Motor neuron (in vitro differentiated cells): Measurements from ENCODE around the gene AMACR. TPM values are rescaled to one million over a fixed set of nuclear protein-coding genes. Genes with fewer than 3 reads are reported as not detected.
"Not testable (repeated sequence)": the region's sequence is repeated elsewhere in the genome, so short reads cannot be mapped to it uniquely, and the experiment has no call there.

Source experiments
- ATAC-seq, 8 experiments: fragments of 200-7000 bp; cut with Tn5 transposase; replicated peaks in 6 of 8; 2 replicates each; pipeline ENCODE4 v1.8.0; 2021; ENCODE audit warnings: mild to moderate bottlenecking in 8 of 8, moderate library complexity in 8 of 8
- H3K27ac ChIP-seq, 2 donors: fragments of 250-450 bp; sonication (Bioruptor Pico); 2 replicates each; pipeline ENCODE4 v1.9.0; 2021; ENCODE audit warnings: antibody characterized with exemption in 2 of 2, mild to moderate bottlenecking in 2 of 2, moderate library complexity in 1 of 2
- H3K4me1 ChIP-seq, 2 donors: fragments of 250-450 bp; sonication (Bioruptor Pico); replicated peaks in 1 of 2; 2 replicates each; pipeline ENCODE4 v1.6.1; 2021; ENCODE audit warnings: antibody characterized with exemption in 2 of 2, mild to moderate bottlenecking in 2 of 2, moderate library complexity in 1 of 2
- H3K4me3 ChIP-seq, 5 donors: fragments of 250-450 bp; sonication (Bioruptor Pico); 2 replicates each; pipeline ENCODE4 v1.9.0; 2021; ENCODE audit warnings: antibody characterized with exemption in 5 of 5, mild to moderate bottlenecking in 5 of 5, moderate library complexity in 4 of 5
- WGBS, 10 experiments: fragments of 450-650 bp; shearing (Covaris generic); methylation state at CpG; one replicate each; pipeline ENCODE4 v1.0.0; 2022; 5-methylcytosine and 5-hydroxymethylcytosine counted together
- in situ Hi-C, 9 experiments: fragments of 400-800 bp; cut with MboI; loops; one replicate each; pipeline ENCODE4 v1.15.0; 2021; ENCODE audit warnings: low sequenced_read_pairs in 9 of 9, low pct_unique_long_range_greater_than_20kb in 2 of 9; ENCODE audit not compliant: unreplicated experiment in 9 of 9
- total RNA-seq, 8 experiments: library from RNA; unstranded; fragments of 300-600 nt; gene quantifications; 2 replicates each; pipeline versions ENCODE4 v1.2.3 to v1.2.4, GENCODE V29; 2022

The AMACR gene
- total RNA-seq, 8 experiments from 2014 or later, result 4.2 to 17.7 (median 8.7) TPM

- no peak for ATAC-seq
- Histone ChIP-seq H3K27ac (no peak overlapping the region), H3K4me1 (peaks cover 3 to 6% of the 10 kb centered on the region in 2 donors), H3K4me3 (no peak overlapping the region)
- in situ Hi-C loops, result no loop called here
These were observed 4.9 kb upstream of the AMACR start for GRCh38 chr5:34012791-34013190.

DNA sequence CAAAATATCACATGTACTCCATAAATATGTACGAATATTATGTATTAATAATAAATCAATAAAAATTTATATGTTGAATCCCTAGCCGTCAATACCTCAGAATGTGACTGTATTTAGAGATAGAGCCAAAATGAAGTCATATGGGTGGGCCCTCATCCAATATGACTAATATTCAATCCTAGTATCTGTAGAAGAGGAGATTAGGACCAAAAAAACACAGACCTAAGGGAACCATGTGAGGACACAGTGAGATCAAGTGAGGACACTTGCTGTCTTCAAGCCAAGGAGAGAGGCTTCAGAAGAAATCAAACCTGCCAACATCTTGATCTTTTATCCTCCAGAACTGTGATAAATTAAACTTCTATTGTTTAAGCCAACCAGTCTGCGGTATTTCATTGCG lies 3.7 kb upstream of the AMACR start:
- in situ Hi-C loops, result no loop called here
- WGBS, 10 experiments, result 20 to 100% (median 74%) methylated on average over 1 to 4 of the region's 4 CpGs

GRCh38 chr5:34010146-34010545 lies 2.3 kb upstream of the AMACR start:
- H3K27ac ChIP-seq, in situ Hi-C loops, ATAC-seq, H3K4me3 ChIP-seq: not testable (repeated sequence)
- peaks cover 10 to 14% of the 10 kb centered on the region in 2 donors for H3K4me1 ChIP-seq
- 17 to 100% (median 75%) methylated on average over 1 to 2 of the region's 2 CpGs; no CpG with 5 or more reads in 3 of the 10 experiments for WGBS, 10 experiments

More for the DNA sequence above, 3.7 kb upstream of the AMACR start:
- H3K4me3 ChIP-seq, result no peak overlapping the region
- no peak overlapping the region for H3K27ac ChIP-seq
- peaks cover 8 to 11% of the 10 kb centered on the region in 2 donors for H3K4me1 ChIP-seq
- ATAC-seq, result no peak

DNA sequence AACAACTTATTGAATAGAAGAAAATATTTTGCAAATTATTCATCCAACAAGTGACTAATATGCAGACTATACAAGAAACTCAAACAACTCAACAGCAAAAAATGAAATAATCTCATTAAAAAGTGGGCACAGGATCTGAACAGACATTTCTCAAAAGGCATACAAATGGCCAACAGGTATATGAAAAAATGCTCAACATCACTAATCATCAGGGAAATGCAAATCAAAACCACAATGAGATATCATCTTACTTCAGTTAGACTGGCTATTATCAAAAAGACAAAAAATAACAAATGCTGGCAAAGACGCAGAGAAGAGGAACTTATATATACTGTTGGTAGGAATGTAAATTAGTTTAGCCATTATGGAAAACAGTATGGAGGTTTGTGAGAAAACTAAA lies 1.8 kb upstream of the AMACR start:
- Histone ChIP-seq H3K4me1 (peaks cover 10 to 14% of the 10 kb centered on the region in 2 donors), H3K4me3 (no peak overlapping the region), H3K27ac (no peak overlapping the region)
- ATAC-seq, result no peak
- WGBS, 10 experiments, result 0 to 100% (median 39%) methylated on average over 1 of the region's 1 CpG; no CpG with 5 or more reads in 2 of the 10 experiments
- in situ Hi-C loops, result loop anchor here in 1 of 9 experiments (10.0 kb wide), 1 partner anchor 445 kb away; no protein-coding TSS in a partner anchor

DNA sequence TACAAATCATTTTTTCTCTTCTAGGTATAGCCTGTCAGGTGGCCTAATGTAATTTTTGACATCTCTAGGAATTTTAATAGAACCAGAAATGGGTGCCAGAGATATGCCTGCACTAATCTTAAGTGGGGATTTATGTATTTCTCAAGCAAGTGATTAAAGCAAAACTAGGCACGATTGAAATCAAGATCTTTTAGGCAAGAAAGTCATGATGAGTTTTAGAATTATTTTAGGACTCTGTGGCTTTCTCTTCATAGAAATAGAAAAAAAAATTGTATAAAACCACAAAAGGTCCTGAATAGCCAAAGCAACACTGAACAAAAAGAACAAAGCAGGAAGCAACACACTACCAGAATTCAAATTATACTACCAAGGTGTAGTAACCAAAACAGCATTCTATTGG lies 952 bp upstream of the AMACR start:
- Histone ChIP-seq H3K4me1 (peaks cover 10 to 14% of the 10 kb centered on the region in 2 donors), H3K4me3 (peak overlapping the region; percentile 55 to 89 (median 80)), H3K27ac (peak overlapping the region; percentile 90 to 92)
- no peak for ATAC-seq
- 0 to 50% (median 21%) methylated on average over 1 of the region's 1 CpG; no CpG with 5 or more reads in 2 of the 10 experiments for WGBS, 10 experiments
- in situ Hi-C loops, result loop anchor here in 1 of 9 experiments (10.0 kb wide), 1 partner anchor 446 kb away; no protein-coding TSS in a partner anchor

DNA sequence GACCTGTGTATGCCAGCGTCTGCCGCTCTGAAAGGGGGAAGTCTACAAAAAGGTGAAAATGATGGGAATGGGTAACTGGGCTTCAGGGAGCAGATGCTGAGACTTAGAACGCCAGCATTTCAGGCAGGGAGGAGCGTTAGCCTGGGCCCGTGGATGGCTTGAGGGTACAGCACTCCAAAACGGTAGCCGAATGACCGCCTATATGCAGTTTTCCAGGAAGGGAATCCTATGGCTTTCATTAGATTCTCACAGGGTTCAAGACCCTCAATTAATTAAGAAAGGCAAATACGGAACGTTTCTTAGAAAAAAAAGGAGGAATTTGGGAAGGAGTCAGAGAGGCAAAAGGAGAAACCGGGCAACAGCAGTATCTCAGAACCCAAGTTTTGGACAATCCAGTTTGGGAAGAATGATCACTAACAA lies 639 bp downstream of the AMACR start:
- in situ Hi-C loops, result loop anchor here in 1 of 9 experiments (10.0 kb wide), 1 partner anchor 448 kb away; no protein-coding TSS in a partner anchor
- Histone ChIP-seq H3K4me3 (peak overlapping the region; percentile 55 to 89 (median 80)), H3K4me1 (peaks cover 14 to 16% of the 10 kb centered on the region in 2 donors), H3K27ac (peak overlapping the region; percentile 90 to 92)
- ATAC-seq, result peak in 2 of 8 experiments; percentile 4 to 9
- WGBS, 10 experiments, result 0 to 14% (median 3%) methylated on average over 3 to 11 of the region's 11 CpGs

DNA sequence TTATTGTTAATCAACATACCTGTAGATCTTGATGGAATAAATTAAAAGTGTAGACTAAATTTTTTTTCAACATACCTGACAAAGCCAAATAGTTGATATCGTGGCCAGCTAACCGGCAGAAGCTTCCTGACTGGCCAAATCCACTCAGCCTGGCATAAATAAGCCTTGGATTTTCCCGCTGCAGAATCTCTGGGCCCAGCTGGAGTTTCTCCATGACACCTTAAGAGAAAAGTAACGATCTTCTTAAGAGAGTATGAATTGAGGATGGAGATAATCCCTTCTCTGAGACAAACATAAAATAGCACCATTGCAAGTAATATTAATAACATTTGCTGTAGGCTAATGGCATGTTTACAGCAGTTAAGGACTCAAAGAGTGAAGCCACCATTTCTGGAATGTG lies 2.2 kb downstream of the AMACR start:
- ATAC-seq, result no peak
- peaks cover 23 to 28% of the 10 kb centered on the region in 2 donors for H3K4me1 ChIP-seq
- WGBS, 10 experiments, result 67 to 100% (median 89%) methylated on average over 1 to 4 of the region's 4 CpGs; no CpG with 5 or more reads in 1 of the 10 experiments
- H3K4me3 ChIP-seq, result no peak overlapping the region
- in situ Hi-C loops, result loop anchor here in 1 of 9 experiments (10.0 kb wide), 1 partner anchor 449 kb away; no protein-coding TSS in a partner anchor
- H3K27ac ChIP-seq, result no peak overlapping the region

DNA sequence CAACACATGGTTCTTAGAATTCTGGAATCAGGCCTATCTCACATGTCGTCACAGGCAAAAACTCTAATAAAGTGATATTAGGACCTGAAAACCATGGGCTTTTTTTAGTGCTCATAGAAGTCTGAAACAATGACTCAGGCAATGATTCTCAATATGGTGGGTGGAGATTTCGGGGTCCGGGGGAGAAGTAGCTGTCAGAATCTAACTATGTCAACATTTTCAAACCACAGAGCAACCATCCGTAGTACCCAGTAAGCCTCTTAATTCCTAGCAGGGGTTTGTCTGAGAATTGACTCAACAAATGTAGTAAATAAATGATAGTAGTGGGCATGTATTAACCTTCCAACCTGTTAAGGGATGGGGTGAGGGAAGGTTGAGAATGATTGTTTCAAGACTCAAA lies 2.6 kb downstream of the AMACR start:
- Histone ChIP-seq H3K27ac (no peak overlapping the region), H3K4me1 (peaks cover 23 to 28% of the 10 kb centered on the region in 2 donors), H3K4me3 (no peak overlapping the region)
- ATAC-seq, result no peak
- 82 to 100% (median 96%) methylated on average over 1 to 4 of the region's 4 CpGs; no CpG with 5 or more reads in 1 of the 10 experiments for WGBS, 10 experiments
- in situ Hi-C loops, result loop anchor here in 1 of 9 experiments (10.0 kb wide), 1 partner anchor 450 kb away; no protein-coding TSS in a partner anchor

- ATAC-seq, result no peak
- WGBS, 10 experiments, result 73 to 100% (median 92%) methylated on average over 2 to 4 of the region's 4 CpGs; no CpG with 5 or more reads in 1 of the 10 experiments
- H3K4me3 ChIP-seq, result no peak overlapping the region
- H3K4me1 ChIP-seq, result peaks cover 28% of the 10 kb centered on the region in 2 donors
- no peak overlapping the region for H3K27ac ChIP-seq
- in situ Hi-C loops, result loop anchor here in 1 of 9 experiments (10.0 kb wide), 1 partner anchor 451 kb away; no protein-coding TSS in a partner anchor
These were observed 3.9 kb downstream of the AMACR start for GRCh38 chr5:34003941-34004340.

- ATAC-seq, result no peak
- no peak overlapping the region for H3K4me3 ChIP-seq
- WGBS, 10 experiments, result 69 to 100% (median 93%) methylated on average over 2 to 5 of the region's 10 CpGs; no CpG with 5 or more reads in 2 of the 10 experiments
- in situ Hi-C loops, result loop anchor here in 1 of 9 experiments (10.0 kb wide), 1 partner anchor 452 kb away; no protein-coding TSS in a partner anchor
- H3K4me1 ChIP-seq, result peaks cover 24 to 25% of the 10 kb centered on the region in 2 donors
- H3K27ac ChIP-seq, result no peak overlapping the region
These were observed 5.1 kb downstream of the AMACR start for GRCh38 chr5:34002629-34003328.

GRCh38 chr5:34001241-34001841 lies 6.5 kb downstream of the AMACR start:
- 60 to 100% (median 76%) methylated on average over 2 to 10 of the region's 10 CpGs; no CpG with 5 or more reads in 1 of the 10 experiments for WGBS, 10 experiments
- in situ Hi-C loops, result loop anchor here in 1 of 9 experiments (10.0 kb wide), 1 partner anchor 453 kb away; no protein-coding TSS in a partner anchor
- Histone ChIP-seq H3K27ac (no peak overlapping the region), H3K4me3 (no peak overlapping the region), H3K4me1 (peaks cover 22 to 23% of the 10 kb centered on the region in 2 donors)
- peak in 6 of 8 experiments; percentile 24 to 88 (median 78) for ATAC-seq

DNA sequence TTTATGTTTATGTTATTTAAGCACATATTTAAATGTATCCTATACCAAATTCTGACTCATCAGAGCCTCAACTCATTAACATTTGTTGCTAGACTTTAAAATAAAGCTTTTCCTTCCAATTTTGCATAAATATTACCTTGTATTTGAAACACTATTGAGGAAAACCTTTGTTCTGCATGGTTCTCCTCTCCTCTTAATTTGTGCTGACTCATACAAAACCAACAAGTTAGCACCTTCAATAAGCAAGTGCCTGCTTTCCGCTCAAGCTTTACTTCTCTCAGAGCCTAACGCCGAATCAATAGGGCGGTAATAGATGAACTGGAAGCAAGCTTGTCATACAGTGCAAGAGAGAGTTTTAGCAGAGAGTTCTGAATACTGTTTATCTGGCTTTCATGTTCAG lies 7.9 kb downstream of the AMACR start:
- in situ Hi-C loops, result loop anchor here in 2 of 9 experiments (10.0 to 25.0 kb wide), 2 partner anchors 455 to 462 kb away; no protein-coding TSS in a partner anchor
- ATAC-seq, result peak in 3 of 8 experiments; percentile 5 to 61 (median 31)
- Histone ChIP-seq H3K4me1 (peaks cover 23 to 37% of the 10 kb centered on the region in 2 donors), H3K4me3 (no peak overlapping the region), H3K27ac (no peak overlapping the region)
- 14 to 100% (median 74%) methylated on average over 1 to 4 of the region's 4 CpGs; no CpG with 5 or more reads in 1 of the 10 experiments for WGBS, 10 experiments
